ENCODE measurements around the gene EPHB1.
"Not testable (repeated sequence)": the region's sequence is repeated elsewhere in the genome, so short reads cannot be mapped to it uniquely, and the experiment has no call there.

The EPHB1 gene

DNA sequence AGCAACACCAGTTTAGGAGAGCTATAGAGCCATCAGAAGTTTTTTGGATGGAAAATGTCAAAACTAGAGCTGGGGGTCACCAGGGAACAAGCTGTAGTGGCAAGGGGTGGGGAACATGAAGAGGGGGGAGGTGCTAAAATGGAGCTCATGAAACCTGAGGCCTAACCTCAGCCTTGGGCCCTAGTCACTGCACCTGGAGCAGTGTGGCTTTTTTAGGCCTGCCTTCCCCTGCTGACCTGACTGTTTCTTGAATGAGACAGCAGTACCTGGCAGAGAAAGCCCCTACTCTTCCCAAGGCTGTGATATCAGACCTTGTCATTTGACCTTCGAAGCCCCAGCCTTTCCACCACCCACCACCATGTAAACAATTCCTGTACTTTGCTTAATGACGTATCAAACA, 383.5 kb downstream of the EPHB1 start:
- DNase-seq: no peak

DNA sequence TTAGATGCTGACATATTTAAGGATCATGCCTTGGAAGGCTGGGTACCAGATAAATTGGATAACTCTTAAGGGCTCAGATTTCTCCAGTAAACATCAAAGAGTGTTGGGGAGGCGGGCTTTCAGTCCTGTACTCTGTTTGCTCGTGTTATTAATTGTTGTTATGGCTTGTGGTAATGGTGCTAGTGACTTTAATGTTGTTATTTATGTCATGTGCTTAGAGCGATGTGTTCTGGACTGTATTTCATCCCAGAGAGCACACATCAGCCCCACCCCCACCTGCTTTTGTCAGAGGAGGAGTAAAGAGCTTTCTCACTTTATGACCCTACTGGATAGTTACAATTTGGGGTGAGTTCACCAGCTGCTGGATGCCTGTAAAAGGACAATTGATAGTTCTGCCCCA, 386.3 kb downstream of the EPHB1 start:
- DNase-seq: no peak

DNA sequence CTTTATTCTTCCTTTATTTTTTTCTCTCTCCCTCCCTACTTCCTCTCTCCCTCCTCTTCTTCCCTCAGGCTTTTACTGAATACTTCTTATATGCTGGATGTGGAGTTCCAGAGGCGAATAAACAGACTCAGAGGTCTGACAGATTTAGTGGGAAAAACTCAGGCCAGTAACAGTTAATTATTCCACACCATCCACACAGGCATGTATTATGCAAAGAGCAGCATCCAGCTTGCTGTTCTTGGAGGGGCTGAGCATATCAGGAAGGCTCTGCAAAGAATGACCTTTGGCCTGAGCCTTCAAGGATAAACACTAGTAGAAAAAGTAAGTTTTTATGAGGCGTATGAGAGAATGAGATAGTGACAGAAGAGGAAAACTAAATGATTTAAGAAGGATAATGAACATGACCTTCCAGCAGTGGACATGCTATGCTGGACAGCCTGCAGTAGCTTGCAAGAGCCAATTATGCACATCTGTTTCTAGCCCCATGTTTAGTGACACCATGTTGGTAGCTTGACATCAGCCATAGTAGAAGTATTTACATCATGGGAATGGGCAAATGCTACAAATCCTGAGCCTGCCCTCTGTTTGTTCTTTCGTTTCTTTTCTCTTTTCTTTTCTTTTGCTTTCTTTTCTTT, 387.4 kb downstream of the EPHB1 start:
- DNase-seq: no peak

DNA sequence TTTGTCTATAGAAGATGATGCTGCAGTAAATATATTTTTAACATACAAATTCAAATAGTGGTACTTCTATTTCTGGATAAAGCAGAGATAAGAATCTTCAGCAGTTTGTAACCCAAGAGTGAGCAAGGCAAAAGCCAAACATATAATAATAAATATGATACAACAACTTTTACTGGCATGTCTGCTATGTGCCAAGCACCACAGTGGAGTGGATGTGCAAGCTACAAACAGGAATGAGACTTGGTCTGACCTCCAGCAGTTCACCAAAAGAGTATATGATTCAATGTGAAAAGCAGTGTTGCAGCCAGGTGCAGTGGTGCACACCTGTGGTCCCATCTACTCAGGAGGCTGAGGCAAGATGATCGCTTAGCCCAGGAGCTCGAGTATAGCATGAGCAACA, 395.6 kb downstream of the EPHB1 start:
- no peak for DNase-seq

DNA sequence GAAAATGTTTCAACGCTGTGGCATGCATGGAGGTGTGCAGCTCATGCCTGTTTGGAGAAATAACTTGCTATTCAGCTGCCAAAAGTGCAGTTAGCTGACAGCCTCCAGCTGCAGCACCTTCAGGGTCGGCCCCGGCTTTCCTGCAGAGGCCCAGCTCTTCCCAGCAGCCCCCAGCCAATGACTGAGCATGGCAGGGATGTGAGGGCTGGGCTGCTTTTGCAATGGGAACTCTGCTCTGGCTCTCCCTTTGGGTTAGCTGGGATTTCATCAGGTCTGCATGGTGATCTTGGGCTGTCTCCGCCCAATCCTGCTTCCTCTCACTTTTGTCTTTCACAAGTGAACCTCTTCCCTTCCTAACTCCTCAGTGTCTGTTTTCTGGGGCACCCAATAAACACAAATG, 396.6 kb downstream of the EPHB1 start:
- no peak for DNase-seq

DNA sequence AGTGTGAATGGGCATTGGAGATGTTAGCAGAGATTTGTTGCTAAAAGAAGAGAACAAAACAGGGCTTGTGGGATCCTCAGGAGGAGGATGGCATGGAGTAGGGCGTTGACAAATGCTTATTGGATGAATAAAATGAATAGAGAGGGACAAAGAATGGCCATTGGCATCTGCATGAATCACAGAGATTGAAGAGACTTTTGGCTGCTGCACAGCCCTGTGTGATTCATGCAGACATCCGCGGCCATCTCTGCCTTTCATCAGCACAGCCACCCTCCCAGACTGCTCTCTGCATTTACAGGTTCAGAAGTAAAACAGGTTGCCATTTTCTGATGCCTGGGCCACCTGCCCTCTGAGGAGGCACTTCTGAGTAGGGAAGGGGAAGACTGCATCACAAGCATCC, 397.9 kb downstream of the EPHB1 start:
- no peak for DNase-seq

DNA sequence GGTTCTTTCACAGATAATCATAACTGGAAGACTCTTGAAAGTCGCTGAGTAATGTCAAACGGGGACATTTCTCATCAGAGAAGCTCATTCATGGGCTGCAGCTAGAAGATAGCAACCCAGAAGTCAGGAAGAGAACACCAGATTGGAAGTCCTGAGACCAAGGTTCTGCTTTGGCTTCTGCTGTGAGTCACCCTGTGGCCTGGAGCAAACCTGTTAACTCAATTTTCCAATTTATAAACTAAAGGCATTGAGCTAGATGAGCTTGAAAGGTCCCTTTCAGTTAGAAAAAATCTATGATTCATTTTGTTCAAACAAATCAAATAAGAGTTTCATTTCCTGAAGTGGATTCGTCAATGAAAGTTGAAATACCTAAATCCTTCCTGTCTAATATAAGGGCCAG, 402.2 kb downstream of the EPHB1 start:
- no peak for DNase-seq

DNA sequence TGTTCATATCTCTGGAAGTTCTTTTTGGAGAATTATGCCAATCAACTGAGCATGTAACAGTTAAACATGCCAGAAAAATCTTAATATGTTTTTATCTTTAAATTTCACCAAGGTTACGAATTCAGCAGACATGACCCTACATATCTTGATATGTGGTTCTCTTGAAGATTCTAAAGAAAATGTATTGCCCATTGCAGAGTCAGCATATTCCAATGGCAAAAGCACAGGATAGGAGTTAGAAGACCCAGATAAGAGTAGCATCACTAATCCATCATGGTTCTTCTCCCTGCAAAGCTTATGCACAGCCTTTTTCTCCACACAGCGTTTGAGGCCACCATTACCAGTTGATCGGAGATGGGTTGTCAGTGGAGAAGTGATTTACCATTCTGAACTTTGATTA, 402.8 kb downstream of the EPHB1 start:
- no peak for DNase-seq

DNA sequence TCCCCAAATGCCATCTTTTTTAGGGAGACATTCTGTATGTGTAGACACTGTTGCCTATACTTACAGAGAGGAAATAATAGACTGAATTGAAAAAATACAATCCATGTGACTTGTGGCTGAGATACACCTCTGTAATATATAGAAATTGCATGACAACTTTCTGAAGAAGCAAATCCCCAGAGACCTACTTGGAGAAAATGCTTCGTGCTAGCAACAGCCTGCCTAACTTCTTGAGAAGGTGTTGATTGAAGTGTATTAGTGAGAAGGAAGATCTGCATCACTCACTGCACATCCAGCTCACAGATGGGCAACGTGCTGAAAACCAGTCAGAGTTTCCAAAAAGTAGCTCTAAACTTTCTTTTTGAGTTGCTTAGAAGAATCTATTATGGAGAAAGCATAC, 404.1 kb downstream of the EPHB1 start:
- no peak for DNase-seq

DNA sequence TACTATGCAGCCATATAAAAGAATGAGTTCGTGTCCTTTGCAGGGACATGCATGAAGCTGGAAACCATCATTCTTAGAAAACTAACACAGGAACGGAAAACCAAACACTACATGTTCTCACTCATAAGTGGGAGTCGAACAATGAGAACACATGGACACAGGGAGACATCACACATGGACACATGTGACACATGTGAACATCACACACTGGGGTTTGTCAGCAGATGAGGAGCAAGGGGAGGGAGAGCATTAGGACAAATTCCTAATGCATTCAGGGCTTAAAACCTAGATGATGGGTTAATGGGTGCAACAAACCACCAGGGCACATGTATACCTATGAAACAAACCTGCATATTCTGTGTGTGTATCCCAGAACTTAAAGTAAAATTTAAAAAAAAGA, 408.0 kb downstream of the EPHB1 start:
- DNase-seq: no peak

DNA sequence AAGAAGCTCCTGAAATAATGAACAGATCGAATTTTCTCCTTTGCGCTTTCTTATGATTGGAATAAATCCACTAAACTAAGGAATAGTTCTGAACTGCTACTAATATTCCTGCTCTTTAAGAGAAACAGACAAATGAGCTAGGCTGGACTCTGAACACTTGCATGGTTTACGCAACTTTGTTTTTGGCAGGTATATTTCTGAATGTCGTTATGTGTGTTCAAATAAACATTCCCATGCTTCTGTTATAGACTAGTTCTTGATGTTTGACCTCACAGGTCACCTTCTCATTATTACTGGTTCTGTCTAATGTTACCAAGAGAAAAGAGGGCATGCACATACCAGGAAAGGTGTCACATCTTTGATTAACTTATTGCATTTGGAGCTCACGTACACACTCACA, 418.2 kb downstream of the EPHB1 start:
- DNase-seq: no peak

DNA sequence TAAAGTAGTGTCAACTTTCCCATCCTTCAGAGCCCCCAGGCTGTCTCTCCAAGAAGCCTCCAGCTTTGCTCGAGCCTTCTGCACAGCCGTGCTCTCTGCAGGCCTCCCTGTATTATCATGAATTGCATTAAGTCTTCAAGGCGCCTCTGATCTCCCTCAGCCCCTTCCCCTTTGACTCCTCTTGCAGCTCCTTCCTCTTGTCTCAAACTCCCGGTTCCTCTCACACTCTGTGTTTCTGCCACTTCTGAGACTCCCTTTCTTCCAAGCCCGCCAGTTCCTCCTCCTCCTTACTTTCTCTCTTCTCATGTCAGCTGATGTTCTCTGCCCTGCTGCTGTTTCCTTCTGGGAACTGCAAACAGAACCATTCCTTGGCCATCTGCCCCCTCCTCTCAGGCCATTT, 418.8 kb downstream of the EPHB1 start:
- DNase-seq: no peak

DNA sequence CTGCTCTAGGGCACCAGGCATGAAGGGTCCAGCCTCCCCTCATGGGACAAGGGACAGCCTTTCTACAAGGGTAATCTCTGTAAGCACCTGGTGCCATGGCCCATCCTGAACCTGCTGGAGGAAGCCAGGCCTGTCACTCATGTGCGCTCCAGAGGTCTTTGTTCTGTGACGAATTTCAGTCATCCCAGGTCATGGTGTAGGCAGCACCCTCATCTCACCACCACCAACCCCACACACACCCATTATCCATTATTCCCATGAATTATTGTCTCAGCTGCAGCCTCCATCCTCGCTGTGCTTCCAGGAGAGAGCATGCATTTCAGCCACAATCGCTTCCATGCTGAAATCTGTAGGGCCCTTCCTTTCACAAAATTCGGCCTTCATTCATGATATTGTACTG, 419.3 kb downstream of the EPHB1 start:
- no peak for DNase-seq

DNA sequence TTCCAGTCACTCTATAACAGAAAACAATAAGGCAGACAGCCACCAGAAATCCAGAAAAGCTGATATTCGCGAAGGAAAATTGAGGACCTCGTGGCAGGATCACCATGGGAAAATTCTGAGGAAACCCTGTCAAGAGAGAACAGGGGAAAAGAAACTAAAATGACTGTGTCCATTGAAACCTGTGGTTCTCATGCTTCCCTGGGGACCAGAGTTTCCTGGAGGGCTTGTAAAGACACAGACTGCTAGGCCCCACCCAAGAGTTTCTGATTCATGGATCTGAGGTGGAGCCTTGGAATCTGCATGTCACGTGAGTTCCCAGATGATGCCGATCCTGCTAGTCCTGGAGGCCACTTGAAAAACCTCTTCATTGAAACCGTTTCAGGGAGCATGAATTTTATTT, 420.5 kb downstream of the EPHB1 start:
- no peak for DNase-seq

DNA sequence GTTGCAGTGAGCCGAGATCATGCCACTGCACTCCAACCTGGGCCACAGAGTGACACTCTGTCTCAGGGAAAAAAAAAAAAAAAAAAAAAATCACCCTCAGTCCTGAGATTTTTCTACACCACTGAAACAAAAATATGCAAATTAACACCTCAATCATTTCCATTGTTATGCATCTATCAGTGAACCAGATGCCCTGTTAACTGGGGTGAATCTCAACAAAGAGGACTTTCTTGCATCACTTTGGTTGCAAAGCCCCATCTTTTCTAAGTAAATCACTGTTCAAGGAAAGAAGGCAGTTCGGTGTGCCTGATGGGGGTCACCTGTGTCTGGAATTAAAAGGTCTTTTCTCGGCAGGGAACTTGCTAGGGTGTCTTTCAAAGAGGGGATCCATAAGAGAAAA, 421.6 kb downstream of the EPHB1 start:
- no peak for DNase-seq

DNA sequence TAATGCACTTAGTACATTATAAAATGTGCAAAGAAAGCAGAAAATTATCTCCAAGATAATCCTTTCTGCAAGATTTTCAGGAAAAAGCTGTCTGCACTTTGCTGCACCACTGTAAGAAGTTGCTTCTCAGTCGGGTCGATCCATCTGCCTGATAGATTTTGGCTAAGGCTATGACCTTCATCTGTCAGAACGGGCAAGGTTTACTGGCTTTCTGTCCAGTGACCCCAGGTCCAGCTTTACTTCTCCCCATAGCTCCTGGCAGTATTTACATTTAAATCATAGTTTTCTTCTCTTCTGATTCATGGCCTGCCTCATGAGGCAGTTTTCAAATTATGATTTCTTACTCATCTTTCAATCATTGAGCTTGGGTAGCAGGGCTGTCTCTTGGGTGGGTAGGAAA, 422.7 kb downstream of the EPHB1 start:
- DNase-seq: no peak

DNA sequence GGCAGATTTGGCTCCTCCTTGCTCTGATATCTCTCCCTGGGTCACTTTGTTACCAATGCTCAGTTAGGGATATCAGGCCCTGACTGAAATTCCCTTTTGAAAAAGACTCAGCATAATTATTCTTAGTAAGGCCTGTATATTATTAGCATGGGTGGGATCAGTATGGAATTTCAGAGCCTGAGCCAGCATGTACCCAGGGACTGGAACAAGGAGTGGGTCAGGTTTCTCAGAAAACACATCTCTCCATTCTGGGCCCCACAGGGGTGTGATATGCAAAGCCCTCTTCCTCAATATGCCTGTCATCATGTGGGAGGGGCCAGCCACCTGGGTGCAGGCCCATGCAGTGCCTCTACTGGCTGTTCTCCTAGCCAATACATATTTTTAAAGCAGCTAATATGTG, 423.2 kb downstream of the EPHB1 start:
- DNase-seq: no peak

DNA sequence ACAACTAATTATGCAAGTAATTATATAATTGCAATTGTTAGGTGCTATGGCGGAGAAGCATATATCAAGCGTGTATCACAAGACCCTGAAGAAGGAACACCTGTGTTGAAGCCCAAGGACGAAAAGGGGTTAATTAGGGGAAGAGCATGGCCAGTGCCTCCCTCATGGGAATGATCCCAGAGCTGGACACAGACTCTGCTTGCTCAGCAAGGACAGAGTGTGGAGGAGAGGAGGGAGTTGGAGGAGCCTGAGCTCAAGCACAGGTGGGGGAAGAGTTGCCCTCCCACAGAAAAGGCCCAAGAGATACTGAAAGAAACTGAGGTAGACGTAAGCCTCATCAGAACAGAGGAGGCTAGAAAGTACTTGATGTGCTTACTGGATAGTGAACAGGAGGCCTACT, 423.7 kb downstream of the EPHB1 start:
- no peak for DNase-seq

DNA sequence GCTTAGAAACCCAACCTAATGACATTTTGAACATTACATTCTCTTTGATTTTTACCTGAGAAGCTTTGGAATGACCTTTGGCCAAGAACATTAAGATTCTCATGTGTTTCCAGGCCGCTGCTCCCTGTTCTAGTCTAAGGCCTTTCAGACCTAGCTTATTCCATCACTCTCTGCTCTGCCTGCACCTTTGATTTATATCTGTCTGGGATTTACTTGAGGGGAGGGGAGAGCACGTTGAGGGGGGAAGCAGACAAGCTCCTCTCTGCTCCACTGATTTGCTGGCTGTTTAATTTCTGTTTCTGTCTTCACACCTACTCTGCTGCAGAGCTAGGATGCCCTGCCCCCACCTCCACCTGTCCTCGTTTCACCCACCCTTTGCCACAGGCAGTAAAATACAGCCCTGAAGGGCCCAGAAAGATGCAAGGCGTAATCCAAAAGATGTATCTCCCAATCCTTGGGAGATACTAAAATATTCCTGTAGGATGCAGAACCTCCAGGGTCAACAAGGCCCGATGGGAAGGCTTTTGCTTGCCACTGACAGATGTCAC, 429.8 kb downstream of the EPHB1 start:
- DNase-seq: no peak

DNA sequence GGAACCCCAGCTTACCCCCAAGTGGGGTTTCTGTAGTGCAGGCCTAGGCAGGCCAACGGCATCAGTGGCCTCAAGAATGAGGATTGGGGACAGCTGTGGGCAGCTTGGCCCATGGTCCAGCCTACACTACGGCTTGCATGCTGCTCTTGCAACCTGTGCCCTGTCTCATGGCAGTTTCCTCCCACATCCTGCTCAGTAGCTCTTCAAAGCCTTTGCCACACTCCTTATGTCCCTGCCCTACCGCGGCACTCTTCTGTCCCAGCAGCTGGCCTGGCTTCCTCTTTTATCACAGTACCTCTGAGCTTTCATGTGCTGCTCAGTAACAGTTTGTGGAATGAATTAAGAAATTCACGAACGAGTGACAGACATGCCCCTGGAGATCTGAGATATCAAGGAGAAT, 431.0 kb downstream of the EPHB1 start:
- no peak for DNase-seq

DNA sequence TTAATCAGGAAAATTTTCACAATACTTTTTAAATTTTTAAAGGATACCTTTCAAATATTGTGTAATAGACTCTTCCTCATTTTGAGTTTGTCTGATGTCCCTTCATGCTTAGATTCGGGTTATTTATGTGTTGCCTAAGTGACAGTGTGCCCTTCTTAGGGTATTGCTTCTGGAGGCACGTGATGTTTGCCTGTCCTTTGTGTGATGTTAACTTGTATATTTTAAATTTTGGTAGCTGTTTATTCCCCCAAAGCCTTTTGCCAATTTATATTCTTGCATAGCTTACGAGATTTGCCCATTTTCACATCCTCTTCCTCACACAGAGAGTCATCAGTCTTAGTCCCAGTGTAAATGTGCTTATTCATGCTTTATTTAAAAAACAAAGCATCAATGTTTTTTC, 433.1 kb downstream of the EPHB1 start:
- no peak for DNase-seq

DNA sequence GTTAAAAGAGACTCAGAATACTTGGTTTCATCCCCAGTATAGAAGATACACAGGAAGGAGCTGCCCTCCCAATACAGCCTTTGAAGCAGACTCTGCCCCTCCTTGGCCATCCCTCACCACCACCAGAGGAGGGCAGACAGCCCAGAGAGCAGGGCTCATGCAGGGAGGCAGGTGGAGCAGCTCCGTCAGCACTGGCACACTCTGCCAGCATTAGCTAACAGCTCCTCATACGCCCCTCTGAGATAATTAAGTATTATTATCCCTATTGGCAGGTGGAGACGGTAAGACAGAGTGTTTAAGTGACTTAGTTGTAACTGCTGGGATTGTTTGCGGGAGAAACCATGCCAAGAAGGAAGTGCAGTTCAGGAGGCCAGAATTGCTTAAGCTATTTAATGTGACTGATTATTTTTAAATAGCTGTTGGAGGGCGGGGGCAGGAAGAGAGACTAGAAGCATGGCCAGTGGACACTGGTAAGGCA, 434.0 kb downstream of the EPHB1 start:
- no peak for DNase-seq

DNA sequence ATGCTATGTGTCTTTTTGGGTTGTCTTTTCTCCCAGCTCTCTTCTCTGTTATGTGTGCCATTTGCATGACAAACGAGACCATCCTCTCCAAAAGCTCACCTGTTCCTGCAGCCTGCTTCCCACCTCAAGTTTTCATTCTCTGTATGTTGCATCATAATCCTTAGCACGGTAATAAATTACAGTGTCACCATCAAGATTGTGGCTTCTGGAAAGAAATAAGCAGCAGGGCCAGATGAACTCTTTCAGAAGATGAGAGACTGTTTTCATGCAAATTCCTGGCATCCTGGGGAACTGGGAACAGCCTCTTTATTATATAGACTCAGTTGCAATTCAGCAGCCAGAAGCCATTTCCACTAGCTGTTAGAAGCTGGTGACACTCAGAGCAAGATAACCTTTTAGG, 436.7 kb downstream of the EPHB1 start:
- DNase-seq: no peak

DNA sequence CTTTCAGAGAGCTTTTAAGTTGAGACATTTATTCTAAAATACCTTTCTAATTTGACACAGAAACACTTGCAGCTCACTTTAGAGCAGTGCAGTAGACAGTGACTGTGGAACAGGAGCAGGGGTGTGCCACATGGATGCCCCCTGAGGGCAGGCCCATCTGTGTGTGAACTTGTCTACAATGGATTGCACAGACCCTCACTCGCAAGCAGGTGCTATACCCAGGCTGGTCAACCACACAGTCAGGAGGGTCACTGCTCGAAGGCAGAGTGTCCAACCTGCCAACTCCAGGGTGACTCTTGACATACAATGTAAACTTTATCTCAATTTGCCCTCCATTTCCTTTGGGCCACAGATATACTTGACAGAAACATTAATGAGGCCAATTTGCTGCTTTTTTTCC, 437.2 kb downstream of the EPHB1 start:
- no peak for DNase-seq

DNA sequence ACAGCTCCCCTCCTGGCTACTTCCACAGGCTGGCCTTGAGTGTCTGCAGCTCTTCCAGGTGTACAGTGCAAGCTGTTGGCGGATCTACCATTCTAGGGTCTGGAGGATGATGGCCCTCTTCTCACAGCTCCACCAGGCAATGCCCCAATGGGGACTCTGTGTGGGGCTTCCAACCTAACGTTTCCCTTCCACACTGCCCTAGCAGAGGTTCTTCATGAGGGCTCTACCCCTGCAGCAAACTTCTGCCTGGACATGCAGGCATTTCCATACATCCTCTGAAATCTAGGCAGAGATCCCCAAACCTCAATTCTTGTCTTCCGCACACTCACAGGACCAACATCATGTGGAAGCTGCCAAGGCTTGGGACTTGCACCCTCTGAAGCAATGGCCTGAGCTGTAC, 438.4 kb downstream of the EPHB1 start:
- not testable (repeated sequence) for DNase-seq
